ENCODE results near the gene KIAA1191.
"Not testable (repeated sequence)": the region's sequence is repeated elsewhere in the genome, so short reads cannot be mapped to it uniquely, and the experiment has no call there.

KIAA1191 gene

GRCh38 chr5:176305356-176305755 is 56.2 kb downstream of the KIAA1191 start:
- DNase-seq, result not testable (repeated sequence)

Measured in DMS79 (cell line).